GM12891 (cell line): ENCODE measurements around the gene BRAP.

Source experiments
- PAX5 ChIP-seq: IDR thresholded peaks from 2 replicates; pipeline ENCODE4 v1.6.1; 2011; ENCODE audit warnings: low read length, moderate library complexity, mild to moderate bottlenecking; ENCODE audit not compliant: insufficient read depth, severe bottlenecking
- POLR2A ChIP-seq: IDR thresholded peaks from 2 replicates; pipeline ENCODE4 v1.6.1; 2011; ENCODE audit warnings: low read depth, low read length, control low read depth
- POLR2AphosphoS5 ChIP-seq: IDR thresholded peaks from 2 replicates; pipeline ENCODE4 v1.6.1; 2011; ENCODE audit warnings: low read depth, low read length, control low read depth
- POU2F2 ChIP-seq: IDR thresholded peaks from 2 replicates; pipeline ENCODE4 v1.6.1; 2011; ENCODE audit warnings: low read depth, mild to moderate bottlenecking, control low read depth, low read length, moderate library complexity
- SPI1 ChIP-seq: IDR thresholded peaks from 2 replicates; pipeline ENCODE4 v1.6.1; 2011; ENCODE audit warnings: low read depth, low read length, control low read depth
- TAF1 ChIP-seq: IDR thresholded peaks from 2 replicates; pipeline ENCODE4 v1.6.1; 2011; ENCODE audit warnings: low read depth, low read length, control low read depth

GRCh38 chr12:111626230-111626629 is 59.5 kb downstream of the BRAP start:
- TF ChIP-seq TAF1 (no peak), POLR2A (no peak), POLR2AphosphoS5 (no peak), PAX5 (no peak), POU2F2 (no peak), SPI1 (no peak)
